Right lung (tissue), 5 donors: ENCODE data around the gene WDR33. TPM values are rescaled to one million over a fixed set of nuclear protein-coding genes. Genes with fewer than 3 reads are reported as not detected.
"Not testable (repeated sequence)": the region's sequence is repeated elsewhere in the genome, so short reads cannot be mapped to it uniquely, and the experiment has no call there.

Experiments used
- DNase-seq, 2 donors: peaks; one replicate each; pipeline ENCODE4 v3.0.0-alpha.2; 2013
- polyA plus RNA-seq, 5 donors: library from polyadenylated mRNA; unstranded; fragments of 120-200 nt; gene quantifications; one replicate each; pipeline versions ENCODE4 v1.2.1 to v1.2.3, GENCODE V29; 2013; ENCODE audit warnings: inconsistent platforms in 1 of 5, low replicate concordance in 1 of 5; ENCODE audit not compliant: insufficient read length in 5 of 5, insufficient read depth in 1 of 5

Gene WDR33
- polyA plus RNA-seq, 5 donors = 42.1 to 61.9 (median 54.5) TPM

DNA sequence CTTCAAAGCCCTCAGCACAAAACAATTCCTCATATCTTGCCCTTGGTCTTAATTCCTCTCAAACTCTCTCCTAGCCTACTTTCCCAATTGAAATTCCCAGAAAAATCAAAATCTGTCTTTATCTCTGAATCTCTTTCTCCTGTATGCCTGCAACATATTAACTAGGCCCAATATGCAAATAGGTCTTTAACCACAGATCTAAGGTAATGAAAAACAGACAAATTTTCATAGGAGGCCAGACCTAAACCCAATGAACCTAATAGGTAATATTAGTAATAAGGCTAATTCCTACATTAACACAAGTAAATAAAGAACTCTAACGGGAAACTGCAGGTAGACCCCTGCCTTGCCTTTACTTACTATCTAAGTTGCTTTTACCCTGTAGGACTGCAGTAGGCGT, 41.4 kb downstream of the WDR33 start:
- DNase-seq = no peak

DNA sequence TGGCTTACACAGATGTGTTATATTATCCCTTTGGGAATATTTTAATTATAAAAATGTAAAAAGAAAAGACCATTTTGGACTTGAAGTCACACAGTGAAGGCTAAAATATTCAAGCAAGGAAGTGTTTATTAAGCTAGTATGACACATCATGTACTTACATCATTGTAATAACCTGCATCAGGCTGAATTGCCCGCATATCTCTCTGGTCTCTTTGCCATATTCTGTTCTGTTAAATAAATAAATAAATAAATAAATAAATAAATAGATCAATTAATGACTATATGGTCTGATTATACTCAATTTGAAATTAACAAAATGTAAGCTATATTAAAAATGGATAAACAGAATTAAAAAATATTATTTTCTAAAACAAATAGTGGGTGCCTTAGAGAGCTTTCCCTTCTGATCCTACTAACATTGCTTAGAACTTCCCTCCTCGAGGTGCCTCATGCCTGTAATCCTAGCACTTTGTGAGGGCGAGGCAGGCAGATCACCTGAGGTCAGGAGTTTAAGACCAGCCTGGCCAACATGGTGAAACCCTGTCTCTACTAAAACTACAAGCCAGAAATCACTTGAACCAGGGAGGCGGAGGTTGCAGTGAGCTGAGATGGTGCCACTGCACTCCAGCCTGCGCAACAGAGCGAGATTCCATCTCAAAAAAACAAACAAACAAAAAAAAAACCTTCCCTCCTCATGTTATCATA, 42.0 kb downstream of the WDR33 start:
- no peak for DNase-seq

DNA sequence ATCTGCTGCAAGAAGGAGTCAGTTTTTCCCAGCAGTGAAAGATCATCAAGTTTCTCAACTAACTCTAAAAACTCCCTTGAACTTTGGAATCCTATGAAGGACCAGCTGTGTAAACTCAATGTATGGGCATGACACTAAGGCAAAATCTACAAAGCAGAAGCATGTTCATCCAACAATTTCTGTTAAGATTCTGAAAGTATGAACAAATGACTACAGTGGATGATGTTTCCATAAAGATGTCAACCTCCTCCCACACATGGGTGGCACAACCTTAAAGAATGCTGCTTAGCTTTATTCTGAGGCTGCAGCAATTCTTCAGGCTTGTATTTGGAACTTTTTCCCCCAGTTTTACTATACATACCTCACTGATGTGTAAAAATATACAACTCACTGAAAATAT, 47.2 kb downstream of the WDR33 start:
- DNase-seq = no peak

DNA sequence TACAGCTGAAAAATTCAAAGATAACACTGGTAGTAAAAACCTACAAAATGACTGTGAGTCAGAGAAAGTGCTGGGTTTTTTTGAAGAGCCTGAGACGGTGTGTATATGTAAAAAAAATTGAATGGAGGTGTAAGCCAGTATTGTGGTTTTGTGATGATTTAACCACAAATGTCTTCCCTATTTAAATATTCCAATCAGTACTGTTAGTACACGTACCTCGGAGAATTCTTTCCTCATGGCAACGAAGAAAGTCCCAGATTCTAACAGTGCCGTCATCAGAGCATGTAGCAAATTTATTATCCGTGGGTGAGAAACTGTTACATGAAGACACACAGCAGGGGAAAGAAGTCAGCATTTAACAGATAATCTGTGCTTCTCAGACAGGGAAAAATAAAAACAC, 48.1 kb downstream of the WDR33 start:
- no peak for DNase-seq

DNA sequence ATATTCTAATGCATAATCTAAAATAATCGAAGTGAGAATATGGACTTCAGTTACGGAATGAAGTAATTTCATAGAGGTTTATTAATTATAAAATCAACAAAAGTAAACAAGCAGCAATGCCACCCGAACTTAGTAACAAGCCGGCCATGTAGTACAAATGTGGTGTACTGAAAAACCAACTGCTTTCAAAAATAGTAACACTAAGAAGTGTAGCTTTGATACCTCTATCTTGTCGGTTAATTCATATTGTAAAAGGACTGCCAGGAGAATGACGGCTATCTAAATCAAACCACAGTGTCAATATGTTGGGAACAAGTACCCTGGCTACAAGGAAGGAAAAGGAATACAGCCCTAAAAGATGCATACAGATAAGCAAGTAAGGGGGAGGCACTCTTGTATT, 48.5 kb downstream of the WDR33 start:
- DNase-seq = no peak

DNA sequence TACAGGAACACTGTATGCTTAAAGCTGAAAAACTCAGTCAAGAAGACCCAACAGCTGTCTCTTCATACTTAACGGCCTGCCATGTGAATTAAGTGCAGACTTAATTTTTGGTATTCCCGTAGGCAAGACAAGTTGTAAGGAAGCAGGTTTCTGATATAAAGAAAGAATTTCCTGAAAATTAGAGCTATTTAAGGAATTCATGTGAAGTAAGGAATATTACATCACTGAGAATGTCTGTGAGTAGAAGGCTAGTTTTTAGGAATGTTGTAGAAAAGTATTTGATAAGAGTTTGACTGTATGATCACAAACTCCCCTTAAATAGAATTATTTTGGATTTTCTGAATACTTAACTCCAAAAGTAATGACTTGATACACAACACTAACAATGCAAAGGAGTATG, 51.0 kb downstream of the WDR33 start:
- DNase-seq = no peak

DNA sequence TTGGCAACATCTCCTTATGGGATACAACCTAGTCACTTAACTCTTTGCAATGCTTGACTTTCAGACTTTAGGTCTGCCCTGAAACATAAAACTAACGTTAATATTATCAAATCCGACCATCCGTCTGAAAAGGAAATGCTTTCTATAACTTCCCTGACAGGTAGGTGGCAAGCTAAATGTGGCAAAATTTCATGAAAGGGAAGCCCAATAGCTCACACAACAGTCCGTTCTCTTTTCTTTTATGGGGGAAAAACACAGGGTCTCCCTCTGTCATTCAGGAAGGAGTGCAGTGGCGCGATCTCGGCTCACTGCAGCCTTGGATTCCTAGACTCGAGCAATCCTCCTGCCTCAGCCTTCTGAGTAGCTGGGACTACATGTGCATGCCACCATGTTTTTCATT, 56.8 kb downstream of the WDR33 start:
- DNase-seq = no peak

DNA sequence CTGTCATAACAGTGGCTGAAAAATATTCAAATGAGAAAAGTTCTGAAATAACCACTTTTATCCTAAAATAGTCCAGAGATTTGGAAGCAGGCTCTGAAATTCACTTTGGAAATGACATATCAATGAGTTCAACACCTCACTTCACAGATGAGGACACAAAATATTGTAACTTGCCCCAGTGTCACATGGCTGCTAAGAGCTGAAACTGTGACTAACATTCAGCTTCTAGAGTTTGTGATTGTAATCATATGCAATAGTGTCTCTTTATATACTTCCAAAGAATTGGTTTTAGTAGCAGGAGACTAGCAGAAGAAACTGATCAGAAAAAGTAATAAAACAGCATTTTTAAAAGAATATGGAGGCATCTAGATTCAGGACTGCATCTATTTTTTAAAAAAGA, 57.6 kb downstream of the WDR33 start:
- DNase-seq = no peak

DNA sequence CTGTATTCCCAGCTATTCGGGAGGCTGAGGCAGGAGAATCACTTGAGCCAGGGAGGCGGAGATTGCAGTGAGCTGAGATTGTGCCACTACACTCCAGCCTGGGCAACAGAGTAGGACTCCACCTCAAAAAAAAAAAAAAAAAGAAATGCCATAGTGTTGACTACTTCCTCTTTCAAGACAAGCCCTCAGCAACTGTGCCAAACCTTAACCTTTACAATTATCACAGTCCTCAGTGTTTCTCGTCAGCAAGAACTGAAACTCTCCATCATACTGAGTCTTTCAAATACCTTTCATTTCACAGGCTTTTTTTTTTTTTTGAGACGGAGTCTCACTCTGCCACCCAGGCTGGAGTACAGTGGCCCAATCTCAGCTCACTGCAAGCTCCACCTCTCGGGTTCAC, 61.4 kb downstream of the WDR33 start:
- DNase-seq = not testable (repeated sequence)

DNA sequence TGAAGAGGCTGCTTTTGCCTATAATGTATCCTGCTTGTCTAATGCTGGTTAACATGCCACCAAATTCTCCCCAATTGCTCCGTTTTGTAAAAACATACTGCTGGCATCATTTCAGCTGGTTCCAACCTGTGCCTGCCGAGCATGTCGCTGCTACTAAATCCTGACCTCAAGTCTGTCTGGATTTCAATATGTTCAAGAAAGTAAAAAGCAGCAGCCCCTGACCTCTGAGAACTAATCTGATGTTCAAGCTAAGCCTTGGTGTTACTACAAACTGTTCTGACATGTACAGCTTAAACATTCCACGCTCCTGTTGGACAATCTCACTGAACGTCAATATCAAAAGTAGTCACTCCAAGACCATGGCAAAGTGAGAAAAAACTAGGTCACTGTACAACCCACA, 63.4 kb downstream of the WDR33 start:
- DNase-seq = no peak

DNA sequence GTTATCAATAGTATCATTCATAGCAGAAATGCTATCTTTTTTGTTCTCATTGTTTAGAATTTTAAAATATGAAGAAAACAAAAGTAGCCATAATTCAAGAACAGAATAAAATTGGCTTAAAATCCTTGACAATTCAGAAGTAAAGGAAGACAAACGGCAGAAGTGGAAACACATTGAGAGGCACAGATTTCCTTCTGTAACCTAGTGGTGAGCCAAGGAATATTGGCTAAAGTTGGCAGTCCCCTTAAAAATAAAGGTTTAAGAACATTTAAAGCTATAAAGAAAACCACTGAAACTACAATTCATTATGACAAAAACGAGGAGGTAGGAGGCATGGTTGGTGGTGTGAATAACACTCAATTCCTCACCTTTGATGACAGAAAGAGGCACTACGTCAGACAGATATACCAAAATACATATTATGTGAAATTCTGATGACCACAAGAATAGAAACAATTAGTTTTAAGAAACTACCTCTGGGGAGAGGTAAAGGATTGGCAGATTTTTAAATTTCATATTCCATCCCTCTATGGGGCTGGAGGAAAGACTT, 67.4 kb downstream of the WDR33 start:
- DNase-seq = no peak

DNA sequence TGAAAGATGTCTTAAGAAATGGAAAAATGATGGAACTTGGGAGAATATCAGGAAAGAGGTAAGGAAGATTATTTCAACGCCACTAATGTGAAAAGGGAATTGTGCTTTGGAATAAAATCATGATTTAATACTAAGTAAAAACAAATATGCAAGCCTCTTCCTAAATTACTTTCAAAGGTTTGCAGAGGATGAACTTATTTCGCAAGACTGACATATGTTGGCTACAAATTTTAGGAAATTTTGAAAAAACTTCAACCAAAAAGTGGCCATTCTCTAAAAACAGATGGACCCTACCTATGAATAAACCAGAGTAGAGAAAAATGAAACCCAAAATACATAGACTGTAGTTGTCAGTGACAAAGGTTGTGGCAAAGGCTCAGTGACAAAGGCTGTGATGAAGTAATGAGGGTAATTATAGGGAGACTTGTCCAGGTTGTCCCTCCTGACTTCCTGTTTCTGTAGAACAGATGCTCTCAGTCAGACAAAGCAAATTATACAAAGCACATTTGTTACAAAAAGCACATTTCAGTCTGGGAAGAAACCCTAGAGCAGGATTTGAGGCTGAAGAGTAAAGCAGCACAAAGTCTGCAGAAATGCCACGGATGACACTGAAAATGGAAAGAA, 70.2 kb downstream of the WDR33 start:
- no peak for DNase-seq

DNA sequence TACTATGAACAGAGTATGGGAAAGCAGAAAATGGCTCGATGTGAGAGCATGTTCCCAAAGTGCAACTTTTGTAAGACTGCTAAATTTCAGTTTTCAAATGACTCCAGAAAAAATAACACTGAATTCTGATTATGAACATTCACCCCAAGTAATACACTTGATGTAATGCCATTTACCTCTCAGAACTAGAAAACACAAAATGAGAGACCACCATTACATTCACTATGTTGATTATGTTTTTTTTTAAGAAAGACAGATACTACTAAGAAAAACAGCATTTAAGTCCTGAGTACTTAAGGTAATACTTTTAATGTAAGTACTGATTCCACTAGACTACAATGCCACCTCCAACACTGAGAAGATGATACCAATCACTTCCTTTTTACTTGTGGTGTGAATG, 71.2 kb downstream of the WDR33 start:
- DNase-seq = no peak

DNA sequence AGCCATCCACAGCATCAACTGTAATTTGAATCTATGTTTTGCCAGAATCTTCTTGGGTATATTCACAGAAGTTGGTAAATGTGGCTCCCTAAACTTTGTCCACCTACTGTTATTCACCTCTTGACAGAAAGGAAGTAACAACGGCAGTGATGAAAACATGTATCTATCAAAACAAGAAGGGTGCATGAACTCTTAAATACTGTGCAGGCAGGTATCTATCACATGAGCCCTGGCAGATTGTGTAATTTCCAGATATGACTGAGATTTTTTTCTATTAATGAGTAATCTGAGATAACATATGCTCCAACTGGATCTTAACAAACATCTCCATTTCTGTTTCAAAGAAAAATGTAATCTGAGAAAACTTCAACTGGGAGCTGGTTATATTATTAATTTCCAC, 73.1 kb downstream of the WDR33 start:
- no peak for DNase-seq

DNA sequence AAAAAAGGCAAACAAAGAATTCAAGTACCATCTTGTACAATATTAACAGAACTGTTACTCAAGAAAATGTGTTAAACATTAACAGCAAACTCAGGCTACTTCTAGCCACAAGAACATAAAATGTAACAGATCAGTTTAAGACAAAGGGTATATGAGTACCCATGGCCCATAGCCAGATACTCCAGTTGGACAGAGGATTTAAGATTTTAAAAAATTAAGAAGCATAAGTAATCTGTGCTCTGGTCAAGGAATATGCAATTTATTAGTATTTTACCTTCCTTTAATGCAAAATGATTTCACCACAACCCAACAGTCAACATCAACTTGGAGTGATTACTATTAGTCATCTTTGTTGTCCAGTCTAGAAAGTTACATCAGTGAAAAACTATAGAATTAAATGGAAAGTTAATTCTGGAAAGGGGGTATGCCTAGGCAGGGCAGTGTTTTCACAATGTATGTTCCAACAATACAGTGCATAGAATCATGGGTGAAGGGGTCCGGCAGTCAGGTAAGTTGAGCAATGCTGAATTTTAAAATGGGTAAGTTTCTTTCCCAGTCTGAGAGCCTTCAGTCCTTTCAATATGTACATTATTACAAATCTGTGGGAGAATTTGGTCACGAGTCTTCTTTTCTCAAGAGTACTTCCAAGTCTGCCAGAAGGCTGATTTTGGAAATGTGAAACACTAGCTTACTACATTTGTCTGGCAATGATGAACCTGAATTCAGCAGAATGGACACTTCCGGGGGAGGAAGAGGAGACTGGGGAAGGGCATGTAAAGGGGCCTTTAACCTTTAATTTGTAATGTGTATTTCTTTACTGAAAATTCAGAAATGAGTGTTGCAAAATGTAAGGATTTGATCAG, 75.2 kb downstream of the WDR33 start:
- DNase-seq = peak in 1 of 2 donors; percentile 24

DNA sequence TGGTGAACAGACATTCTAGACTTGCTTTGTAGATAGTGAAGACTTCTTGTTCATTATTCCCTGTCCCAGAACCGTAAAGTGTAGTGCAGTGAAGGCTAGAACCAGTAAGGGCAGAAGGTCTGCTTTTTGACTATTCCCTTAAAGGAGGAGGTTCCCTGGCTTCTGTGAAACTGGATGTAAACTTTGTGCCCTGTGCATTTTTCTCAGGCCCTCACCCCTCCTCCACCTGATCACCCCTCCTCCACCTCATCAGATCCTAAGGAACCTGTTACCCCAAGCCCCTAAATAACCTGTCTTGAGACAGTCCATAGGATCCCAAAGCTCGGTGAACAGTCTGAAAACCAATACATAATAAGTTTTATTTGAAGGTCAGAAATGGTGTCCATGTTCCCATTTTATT, 75.9 kb downstream of the WDR33 start:
- no peak for DNase-seq

DNA sequence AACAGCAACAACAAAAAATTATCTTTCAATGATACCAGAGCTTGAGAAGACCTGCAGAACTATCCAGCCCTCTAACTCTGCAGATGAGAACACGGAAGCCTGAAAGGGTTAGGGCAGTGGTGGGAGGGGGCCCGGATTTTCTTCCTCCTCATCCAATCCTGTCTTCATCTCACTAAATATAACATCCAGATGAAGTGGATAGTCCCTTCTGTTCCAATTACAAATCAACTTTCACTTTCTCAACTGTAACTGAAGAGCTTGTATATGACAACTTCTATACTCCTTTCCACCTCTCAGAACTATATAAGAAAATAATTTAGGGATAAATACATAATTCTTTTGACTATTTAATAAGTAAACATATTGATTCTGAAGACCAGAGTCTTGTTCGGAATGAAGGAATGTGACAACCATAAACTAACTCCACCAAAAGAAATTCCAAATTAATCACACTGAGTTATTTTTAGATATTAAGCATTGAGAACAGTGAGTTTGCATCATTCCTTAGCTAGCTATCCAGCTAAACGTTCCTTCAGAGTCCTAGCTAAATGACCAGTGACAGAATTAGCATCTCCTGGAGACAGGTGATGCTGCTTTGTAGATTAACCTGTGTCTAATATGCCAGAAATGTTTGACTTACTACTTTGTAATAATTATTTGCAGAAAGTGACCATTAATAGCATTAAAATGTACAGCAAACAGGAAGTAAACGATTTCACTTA, 77.0 kb downstream of the WDR33 start:
- no peak for DNase-seq

DNA sequence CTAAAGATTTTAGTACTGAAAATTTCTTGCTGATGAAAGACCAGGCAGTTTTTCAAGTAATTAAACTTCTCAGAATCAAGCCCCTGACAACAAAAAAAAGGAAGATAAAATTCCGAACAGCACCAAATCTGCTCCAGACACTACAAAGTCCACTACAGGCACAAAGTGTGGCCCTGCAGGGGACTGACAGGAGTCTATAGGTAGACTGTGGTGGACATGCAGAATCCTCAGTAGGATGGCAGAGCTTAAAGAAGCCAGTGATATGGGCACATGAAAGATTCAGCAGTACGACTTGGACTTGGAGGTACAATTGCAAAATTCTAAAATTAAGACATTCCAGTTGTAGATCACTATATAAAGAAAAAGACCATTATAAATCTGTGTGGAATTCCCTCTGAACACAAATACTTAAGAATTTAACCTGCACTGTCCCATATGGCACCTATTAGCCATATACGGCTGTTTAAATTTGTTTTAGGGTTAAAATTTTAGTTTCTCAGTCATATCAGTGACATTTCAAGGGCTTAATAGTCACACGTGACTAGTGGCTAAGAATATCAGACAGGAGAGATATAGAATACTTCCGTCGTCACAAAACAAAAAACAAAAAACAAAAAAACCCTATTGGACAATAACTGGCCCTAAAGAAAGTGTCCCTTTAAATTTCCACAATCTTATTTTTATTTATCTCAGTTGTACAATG, 77.7 kb downstream of the WDR33 start:
- DNase-seq = no peak

DNA sequence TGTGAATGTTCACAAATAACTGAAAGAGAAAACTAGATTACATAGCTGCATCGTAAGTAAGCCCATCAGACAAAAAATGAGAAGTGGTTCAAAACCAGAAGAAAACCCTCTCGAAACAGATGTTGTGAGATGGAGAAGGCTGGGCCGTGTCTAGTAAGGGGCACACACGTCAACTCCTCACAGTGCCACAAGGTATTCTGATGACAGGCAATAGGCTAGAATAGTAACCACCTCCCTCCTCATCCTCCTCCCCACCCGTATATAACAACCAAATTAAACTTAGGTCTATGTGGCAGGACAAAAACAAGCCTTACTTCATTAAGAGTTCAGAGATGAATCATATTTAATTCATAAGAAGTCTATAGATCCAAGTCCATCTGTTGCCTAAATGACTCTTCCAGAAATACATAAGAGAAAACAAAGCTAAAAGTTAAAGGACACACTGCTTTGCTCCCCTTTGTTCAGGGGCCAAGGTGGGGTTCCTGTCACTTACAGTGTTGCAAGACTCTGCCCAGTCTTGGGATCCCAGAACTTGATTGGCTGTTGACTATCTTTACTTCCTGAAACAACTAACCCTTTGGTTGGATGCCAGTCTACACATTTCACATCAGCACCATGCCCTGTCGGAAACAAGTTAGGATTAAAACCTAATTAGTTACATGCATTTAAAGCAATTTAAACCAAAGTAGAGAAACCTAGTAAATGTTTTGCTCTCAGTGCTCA, 84.7 kb downstream of the WDR33 start:
- no peak for DNase-seq

DNA sequence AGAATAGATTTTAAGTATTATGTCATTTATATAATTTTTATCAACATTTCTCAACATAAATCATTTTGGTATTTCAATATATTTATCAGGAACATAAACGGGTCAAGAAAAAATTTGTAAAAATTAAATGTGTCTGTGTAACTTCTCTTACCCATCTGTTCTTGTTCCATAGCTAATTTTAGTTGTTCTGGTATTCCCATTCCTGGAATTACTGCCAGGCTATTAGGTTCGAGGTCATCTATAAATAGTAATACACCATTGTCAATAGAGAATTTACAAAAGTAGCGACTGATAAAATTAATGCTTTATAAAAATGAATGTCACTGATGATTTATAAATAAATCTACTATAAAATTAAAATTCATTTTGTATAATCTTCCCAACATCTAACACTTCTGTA, 88.2 kb downstream of the WDR33 start:
- DNase-seq = no peak

DNA sequence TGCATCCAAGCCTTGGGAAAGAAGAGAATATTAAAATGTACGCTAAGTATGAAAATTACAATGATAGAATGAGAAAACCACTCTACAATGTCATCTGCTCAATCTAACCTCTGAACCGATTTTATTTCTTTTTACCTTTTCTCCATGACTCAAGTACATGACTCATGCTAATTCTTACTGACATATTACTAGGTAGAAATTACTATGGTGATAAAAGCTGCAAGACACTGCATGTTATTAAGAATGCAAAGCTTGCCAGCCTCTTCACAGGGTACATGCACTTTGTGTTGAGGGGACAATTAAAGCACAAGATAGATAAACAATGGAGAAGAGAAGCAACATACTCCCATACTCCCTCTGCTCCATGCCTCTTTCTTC, 89.0 kb downstream of the WDR33 start:
- DNase-seq = no peak
